HG03565 (cell line): ENCODE measurements around the gene ABHD4.
A peak's percentile ranks its signal among the peaks of the same experiment; 100 is the strongest.
"Not testable (repeated sequence)": the region's sequence is repeated elsewhere in the genome, so short reads cannot be mapped to it uniquely, and the experiment has no call there.

ENCODE experiments used
- ATAC-seq: cut with Tn5 transposase; IDR thresholded peaks from one replicate; pipeline ENCODE4 v1.9.1; 2021; ENCODE audit warnings: mild to moderate bottlenecking, moderate library complexity; ENCODE audit not compliant: unreplicated experiment

The ABHD4 gene

GRCh38 chr14:22589096-22589839, 8.8 kb upstream of the ABHD4 start, which contains the start of gene DAD1:
DAD1 (minus strand) TSS chr14:22589224; CDS start chr14:22589157, 67 bp downstream.
- peak; percentile 70 for ATAC-seq

- ATAC-seq = no peak
These were observed 4.9 kb upstream of the ABHD4 start for GRCh38 chr14:22593189-22593588.

DNA sequence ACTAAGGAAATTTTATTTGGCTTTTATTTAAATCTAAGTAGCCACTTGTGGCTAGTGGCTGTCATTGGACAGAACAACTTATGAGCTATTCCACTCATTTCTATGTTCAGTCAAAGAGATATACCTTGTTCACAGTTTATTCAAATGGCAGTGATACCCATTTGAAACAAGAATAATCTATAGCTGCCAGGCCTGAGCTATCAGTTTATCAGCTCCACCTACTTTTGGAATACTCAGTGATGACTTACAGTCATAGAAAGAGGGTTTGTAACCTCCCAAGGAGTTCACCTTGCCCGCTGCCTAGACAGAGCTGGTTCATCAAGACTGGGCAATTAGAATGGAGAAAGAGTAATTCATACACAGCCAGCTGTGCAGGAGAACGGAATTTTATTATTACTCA, 4.5 kb upstream of the ABHD4 start:
- ATAC-seq = no peak

GRCh38 chr14:22594156-22594716, 3.9 kb upstream of the ABHD4 start:
- ATAC-seq = no peak

DNA sequence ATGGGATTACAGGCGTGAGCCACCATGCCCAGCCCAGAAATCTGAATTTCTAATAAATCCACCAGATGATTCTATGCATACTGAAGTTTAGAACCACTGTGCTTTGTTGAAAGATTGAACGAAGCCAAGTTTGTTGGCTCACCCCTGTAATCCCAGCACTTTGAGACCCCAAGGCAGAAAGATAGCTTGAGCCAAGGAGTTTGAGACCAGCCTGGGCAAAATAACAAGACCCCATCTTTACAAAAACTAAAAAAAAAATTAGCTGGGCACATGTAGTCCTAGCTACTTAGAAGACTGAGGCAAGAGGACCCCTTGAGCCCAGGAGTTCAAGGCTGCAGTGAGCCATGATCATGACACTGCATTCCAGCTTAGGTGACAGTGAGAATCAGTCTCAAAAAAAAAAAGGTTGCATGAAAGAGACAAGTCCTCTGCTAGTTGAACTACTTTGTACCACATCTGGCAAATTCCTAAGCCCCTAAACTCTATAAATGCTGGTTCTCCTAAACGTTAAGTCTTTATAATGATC, 1.7 kb upstream of the ABHD4 start:
- no peak for ATAC-seq

DNA sequence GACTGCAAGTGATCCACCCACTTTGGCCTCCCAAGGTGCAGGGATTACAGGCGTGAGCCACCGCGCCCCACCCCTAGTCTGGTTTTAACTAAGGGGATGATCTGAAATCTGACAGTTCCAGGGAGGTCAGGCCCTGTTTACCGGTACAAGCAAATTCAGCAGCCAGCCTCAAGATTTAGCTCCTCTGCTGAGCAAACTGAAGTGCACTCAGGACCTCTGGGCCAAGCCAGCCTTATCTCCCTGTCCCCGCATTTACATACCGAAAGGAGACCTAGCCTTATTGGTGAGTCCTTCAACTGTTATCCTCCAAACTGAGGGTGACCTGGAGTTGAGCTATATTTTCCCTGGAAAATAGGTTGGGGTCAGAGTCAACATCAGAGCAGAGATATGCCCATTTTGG, 835 bp upstream of the ABHD4 start:
- no peak for ATAC-seq

DNA sequence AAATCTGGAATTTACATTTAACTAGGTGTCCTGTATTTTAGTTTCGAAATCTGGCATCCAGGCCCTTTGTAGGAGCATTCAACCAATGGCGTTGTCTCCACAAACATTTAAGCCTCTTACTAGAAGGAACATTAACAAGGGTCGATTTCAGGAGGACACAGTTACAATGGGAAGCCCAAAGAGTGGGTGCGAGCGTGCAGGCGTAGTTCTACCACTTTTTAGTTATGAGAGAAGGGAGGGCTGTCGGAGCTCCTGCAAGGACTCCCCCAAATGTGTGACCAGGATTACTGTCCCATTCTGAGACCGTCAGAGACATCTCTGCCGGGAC, 365 bp upstream of the ABHD4 start:
- peak; percentile 21 for ATAC-seq

- ATAC-seq = peak; percentile 41
These were observed 770 bp downstream of the ABHD4 start for GRCh38 chr14:22598896-22599244.

GRCh38 chr14:22599349-22599748, 1.2 kb downstream of the ABHD4 start:
- no peak for ATAC-seq

- no peak for ATAC-seq
These were observed 1.9 kb downstream of the ABHD4 start for GRCh38 chr14:22600027-22600426.

DNA sequence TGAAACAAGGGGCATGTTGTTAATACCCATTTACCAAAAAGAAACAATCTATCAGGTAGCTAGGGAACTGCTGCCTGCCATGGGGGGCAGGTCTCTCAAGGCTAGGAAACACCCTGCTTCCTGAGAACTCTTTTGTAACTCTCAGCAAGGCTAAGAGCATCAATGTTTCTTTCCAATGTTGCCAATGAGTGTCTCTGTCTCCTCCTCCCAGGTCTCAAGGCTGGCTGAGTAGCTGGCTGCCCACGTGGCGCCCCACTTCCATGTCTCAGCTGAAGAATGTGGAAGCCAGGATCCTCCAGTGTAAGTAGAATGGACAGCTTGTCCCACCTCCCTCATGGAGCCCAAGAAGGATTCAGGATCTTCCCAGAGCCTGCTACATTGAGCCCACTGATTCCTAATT, 3.4 kb downstream of the ABHD4 start:
- ATAC-seq = no peak

- ATAC-seq = no peak
These were observed 3.9 kb downstream of the ABHD4 start for GRCh38 chr14:22601996-22602395.

- no peak for ATAC-seq
These were observed 4.8 kb downstream of the ABHD4 start for GRCh38 chr14:22602862-22603261.

DNA sequence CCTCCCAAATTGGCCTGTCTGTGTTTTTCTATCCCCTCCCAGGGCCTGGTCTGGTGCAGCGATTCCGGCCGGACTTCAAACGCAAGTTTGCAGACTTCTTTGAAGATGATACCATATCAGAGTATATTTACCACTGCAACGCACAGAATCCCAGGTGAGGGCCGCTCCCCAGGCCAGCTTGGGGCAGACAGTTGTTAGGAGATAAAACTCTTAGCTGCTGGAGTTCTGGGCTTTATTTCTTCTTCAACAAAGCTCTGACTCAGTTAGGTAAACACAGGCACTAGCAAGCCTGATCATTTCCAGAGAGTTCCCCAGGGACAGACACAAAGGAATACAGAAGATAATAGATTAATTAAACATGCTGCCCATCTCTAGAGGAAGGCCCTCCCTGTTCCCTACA, 8.3 kb downstream of the ABHD4 start:
- no peak for ATAC-seq

DNA sequence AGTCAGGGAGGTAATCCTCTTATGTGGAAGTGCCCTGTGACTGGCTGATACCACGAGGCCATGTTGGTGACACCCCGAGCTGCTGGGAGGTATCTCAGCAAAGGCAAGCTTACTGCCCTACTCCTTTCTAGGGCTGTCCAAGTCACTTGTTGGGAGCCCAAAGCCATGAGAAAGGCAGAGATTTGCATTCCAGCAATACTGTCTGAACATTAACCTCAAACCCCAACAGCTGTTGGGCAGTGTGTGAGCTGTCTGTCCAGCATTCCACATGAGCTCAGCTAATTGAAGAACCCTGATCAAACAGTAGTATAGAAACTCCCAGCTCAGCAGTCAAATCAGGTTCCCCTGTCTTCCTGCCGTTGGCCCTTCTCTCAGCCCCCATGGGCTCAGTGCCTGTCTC, 9.2 kb downstream of the ABHD4 start:
- no peak for ATAC-seq

GRCh38 chr14:22610931-22611330, 12.8 kb downstream of the ABHD4 start:
- no peak for ATAC-seq

- no peak for ATAC-seq
These were observed 15.1 kb downstream of the ABHD4 start for GRCh38 chr14:22613106-22613695.

DNA sequence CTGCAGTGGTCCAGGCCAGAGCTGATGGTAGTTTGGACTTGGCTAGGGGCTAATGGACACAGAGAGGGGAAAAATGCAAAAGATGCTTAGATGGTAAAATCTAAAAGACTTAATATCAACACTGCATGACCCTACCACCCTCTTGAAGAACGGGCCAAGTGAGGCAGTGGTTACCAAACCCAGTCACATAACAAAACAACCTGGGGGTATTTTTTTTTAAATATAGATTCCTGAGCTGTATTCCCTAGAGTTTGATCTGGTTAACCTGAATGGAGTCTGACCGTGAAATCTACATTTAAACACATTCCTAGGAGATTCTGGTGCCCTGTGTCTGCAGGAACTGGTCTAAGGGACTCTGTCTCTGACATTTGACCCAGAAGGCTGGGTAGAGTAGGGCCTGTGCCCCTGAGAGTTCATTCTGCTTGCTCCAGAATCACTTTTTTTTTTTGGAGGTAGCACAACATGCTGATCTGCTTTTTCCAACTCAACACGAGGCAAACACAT, 15.7 kb downstream of the ABHD4 start:
- ATAC-seq = no peak

DNA sequence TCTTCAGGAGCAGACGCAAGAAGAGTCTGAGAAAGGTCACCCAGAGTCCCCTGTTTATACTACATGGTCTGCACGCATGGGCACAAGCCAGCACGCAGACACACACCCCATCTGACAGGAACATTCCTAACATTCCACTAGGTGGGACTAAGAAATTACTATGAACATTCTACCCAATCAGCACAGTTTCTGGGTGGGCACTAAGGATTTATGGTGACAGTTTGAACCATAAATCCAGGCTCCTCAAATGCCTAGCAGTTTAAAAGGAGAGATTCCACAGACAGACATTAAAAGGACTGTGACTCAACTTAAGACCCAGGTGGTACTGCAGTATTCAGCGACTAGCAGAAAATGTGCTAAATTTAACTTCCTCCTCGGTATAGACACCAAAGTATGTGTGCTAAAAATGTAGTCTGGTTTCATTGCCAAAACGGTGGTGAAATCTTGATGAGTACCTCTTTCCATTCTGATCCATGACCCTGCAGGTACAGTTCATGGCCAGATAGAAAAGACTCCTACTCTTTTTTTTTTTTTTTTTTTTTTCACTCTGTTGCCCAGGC, 16.2 kb downstream of the ABHD4 start:
- no peak for ATAC-seq

DNA sequence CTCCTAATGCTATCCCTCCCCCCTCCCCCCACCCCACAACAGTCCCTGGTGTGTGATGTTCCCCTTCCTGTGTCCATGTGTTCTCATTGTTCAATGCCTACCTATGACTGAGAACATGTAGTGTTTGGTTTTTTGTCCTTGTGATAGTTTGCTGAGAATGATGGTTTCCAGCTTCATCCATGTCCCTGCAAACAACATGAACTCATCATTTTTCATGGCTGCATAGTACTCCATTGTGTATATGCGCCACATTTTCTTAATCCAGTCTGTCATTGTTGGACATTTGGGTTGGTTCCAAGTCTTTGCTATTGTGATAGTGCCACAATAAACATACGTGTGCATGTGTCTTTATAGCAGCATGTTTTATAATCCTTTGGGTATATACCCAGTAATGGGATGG, 17.7 kb downstream of the ABHD4 start:
- not testable (repeated sequence) for ATAC-seq

- no peak for ATAC-seq
These were observed 24.2 kb downstream of the ABHD4 start for GRCh38 chr14:22622255-22622654.

DNA sequence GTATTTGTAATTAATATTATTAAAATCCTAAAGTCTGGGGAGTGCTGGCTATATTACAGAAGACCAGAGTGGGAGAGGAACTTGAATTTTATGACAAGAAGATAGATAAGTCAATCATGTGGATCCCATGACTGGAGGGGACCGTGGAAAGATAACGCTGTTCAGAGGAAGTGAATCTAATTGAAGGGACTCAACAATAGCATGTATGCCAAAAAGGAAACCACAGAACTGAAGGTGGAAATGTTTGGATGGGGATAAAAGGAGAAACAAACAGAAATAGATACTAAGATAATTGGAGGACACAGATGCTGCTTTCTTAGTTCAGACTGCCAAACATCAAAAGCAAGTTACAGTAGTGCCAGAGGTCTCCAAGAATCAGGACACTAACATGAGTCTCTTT, 24.9 kb downstream of the ABHD4 start:
- no peak for ATAC-seq
